ENCODE results near the gene SUMO2. TPM values are rescaled to one million over a fixed set of nuclear protein-coding genes. Genes with fewer than 3 reads are reported as not detected.

Gene SUMO2
- total and polyA plus RNA-seq, 10 of the 15 experiments (the other 5 are each of a cell fraction or from before 2014, with no cell fraction given): 163 to 803 (median 555) TPM

GRCh38 chr17:75132018-75133000, 50.5 kb downstream of the SUMO2 start (continued):
- TF ChIP-seq, protein P1, sequence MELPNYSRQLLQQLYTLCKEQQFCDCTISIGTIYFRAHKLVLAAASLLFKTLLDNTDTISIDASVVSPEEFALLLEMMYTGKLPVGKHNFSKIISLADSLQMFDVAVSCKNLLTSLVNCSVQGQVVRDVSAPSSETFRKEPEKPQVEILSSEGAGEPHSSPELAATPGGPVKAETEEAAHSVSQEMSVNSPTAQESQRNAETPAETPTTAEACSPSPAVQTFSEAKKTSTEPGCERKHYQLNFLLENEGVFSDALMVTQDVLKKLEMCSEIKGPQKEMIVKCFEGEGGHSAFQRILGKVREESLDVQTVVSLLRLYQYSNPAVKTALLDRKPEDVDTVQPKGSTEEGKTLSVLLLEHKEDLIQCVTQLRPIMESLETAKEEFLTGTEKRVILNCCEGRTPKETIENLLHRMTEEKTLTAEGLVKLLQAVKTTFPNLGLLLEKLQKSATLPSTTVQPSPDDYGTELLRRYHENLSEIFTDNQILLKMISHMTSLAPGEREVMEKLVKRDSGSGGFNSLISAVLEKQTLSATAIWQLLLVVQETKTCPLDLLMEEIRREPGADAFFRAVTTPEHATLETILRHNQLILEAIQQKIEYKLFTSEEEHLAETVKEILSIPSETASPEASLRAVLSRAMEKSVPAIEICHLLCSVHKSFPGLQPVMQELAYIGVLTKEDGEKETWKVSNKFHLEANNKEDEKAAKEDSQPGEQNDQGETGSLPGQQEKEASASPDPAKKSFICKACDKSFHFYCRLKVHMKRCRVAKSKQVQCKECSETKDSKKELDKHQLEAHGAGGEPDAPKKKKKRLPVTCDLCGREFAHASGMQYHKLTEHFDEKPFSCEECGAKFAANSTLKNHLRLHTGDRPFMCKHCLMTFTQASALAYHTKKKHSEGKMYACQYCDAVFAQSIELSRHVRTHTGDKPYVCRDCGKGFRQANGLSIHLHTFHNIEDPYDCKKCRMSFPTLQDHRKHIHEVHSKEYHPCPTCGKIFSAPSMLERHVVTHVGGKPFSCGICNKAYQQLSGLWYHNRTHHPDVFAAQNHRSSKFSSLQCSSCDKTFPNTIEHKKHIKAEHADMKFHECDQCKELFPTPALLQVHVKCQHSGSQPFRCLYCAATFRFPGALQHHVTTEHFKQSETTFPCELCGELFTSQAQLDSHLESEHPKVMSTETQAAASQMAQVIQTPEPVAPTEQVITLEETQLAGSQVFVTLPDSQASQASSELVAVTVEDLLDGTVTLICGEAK (IDR thresholded peaks at IDR 0.05; ENCODE audit: borderline replicate concordance): peak; percentile 60

DNA sequence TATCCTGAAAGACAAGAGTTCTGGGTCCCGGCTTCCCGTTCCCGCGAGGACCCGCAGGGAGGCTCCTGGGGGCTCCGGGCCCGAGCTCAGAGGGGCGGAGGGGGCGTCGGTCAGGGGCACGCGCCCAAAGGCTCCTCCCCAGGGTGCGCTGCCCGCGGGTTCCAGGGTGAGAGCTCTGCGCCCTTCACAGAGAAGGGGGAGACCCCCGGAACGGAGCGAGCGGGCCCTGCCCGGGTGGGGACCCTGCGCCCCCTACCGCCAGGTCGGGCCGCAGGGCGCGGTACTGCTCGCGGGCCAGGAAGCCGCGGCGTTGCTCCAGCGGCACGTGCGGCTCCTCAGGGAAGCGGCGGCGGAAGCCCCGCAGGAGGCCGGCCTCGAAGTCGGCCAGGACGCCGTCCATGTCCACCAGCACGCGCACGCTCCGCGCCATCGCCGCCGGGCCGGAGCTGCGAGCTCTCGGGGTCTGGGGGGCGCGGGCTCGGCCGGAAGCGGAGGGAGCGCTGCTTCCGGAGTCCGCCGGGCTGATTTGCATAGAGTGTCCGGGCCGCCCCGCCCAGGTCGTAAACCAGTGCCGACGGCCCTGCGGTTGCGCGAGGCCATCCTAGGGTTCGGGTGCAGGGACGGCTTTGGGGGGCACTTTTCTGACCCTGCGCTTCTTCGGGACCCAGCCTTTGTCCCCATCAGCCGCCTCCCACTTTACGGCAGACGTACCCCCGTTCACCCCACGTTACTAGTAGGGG, 51.3 kb downstream of the SUMO2 start, which contains the start of gene NT5C:
Gene NT5C (minus strand): TSS at position 465 of the 740 bp plus-strand sequence. CDS start 35 bp downstream, at position 430.
- intact Hi-C loops (cut with micrococcal nuclease; ENCODE audit: unreplicated experiment): loop anchor here (1.0 to 2.0 kb wide), 2 partner anchors 17 to 77 kb away; no protein-coding TSS in a partner anchor
- H4K20me1 ChIP-seq (ENCODE audit: control insufficient read depth, insufficient read depth): no peaks in the 10 kb centered on the region
- H3K4me2 ChIP-seq (ENCODE audit: control insufficient read depth, insufficient read depth): peak within 1 kb of the TSS; percentile 94
- H3K79me2 ChIP-seq (ENCODE audit: control insufficient read depth, insufficient read depth, low read length): peaks cover 21% of the 10 kb centered on the region
- ATAC-seq (peak; percentile 96), FAIRE-seq (peak; percentile 52), DNase-seq (ENCODE audit: low read depth, low spot score) (no peak)
- in situ Hi-C loops (cut with MboI): no loop called here
- peak within 1 kb of the TSS; percentile 74 for H3K4me3 ChIP-seq
- CTCF ChIA-PET: interaction anchor here (0.6 to 9.3 kb wide), 26 partner anchors 12 to 170 kb away, joined by 3 to 167 read pairs (median 4); partner anchors contain the start of gene NUP85
- H3K27me3 ChIP-seq (replicated peaks in 1 of 2; ENCODE audit: control insufficient read depth in 2 of 2, insufficient read depth in 2 of 2, low read length in 1 of 2): no peaks in the 10 kb centered on the region
- under 1% methylated on average over 65 of the region's 82 CpGs for WGBS (ENCODE audit: insufficient coverage, insufficient replicate concordance, low lambda C conversion rate, missing lambda C conversion rate)
- POLR2A ChIA-PET: interaction anchor here (0.5 to 6.2 kb wide), 13 partner anchors 8 to 137 kb away, joined by 3 to 53 read pairs (median 3); partner anchors contain the start of gene ARMC7
- RAD21 ChIA-PET (ENCODE audit: unreplicated experiment): interaction anchor here (0.5 to 4.7 kb wide), 14 partner anchors 14 to 170 kb away, joined by 3 to 70 read pairs (median 4); no protein-coding TSS in a partner anchor
- no peaks in the 10 kb centered on the region for H3K9me3 ChIP-seq (replicated peaks; ENCODE audit: control insufficient read depth, insufficient read depth, low read length)
- H3K4me1 ChIP-seq (ENCODE audit: control insufficient read depth, insufficient read depth, low read length): peaks cover 14% of the 10 kb centered on the region
- peak within 1 kb of the TSS; percentile 90 for H2AFZ ChIP-seq (ENCODE audit: control insufficient read depth, low read depth, low read length)
- BruUV-seq (replicated peaks): no TSS peak
- SMC1A ChIA-PET (ENCODE audit: uncharacterized antibody, unreplicated experiment): interaction anchor here (0.6 to 6.1 kb wide), 10 partner anchors 16 to 1360 kb away, joined by 3 to 77 read pairs (median 4); partner anchors contain the start of gene MRPL58
- peak within 1 kb of the TSS; percentile 75 for H3K9ac ChIP-seq (ENCODE audit: control insufficient read depth, insufficient read depth, low read length)
- H3K27ac ChIP-seq (ENCODE audit: control insufficient read depth, insufficient read depth): peak within 1 kb of the TSS; percentile 82
- H3K36me3 ChIP-seq (ENCODE audit: control insufficient read depth in 2 of 2, insufficient read depth in 2 of 2, low read length in 1 of 2): peaks cover 3 to 6% of the 10 kb centered on the region in 2 experiments; a peak in 3 of 4 replicates
- TF ChIP-seq KDM1A (IDR thresholded peaks at IDR 0.05; ENCODE audit: borderline replicate concordance) (no peak), KLF5 (IDR thresholded peaks at IDR 0.05; ENCODE audit: partially characterized antibody) (peak; percentile 66), PML (IDR thresholded peaks at IDR 0.05; ENCODE audit: low read length) (peak; percentile 63; the same call in 1 of the 2 replicates), DPF2 (IDR thresholded peaks at IDR 0.05) (peak; percentile 93), RAD21 (IDR thresholded peaks at IDR 0.05; ENCODE audit: insufficient read depth, low read depth, low read length) (peak; percentile 34; the same call in 1 of the 2 replicates), FOXK2 (IDR thresholded peaks at IDR 0.05) (no peak), BCL11A (IDR thresholded peaks at IDR 0.05; ENCODE audit: low read depth, low read length) (no peak), SMC3 (IDR thresholded peaks at IDR 0.05; ENCODE audit: borderline replicate concordance, low read length) (peak; percentile 15; the same call in 1 of the 2 replicates), BHLHE40 (IDR thresholded peaks at IDR 0.05; ENCODE audit: borderline replicate concordance in 1 of 2, low read depth in 2 of 2, low read length in 1 of 2) (peak; percentile 98 to 100), HCFC1 (IDR thresholded peaks at IDR 0.05; ENCODE audit: low read length) (no peak), EED (IDR thresholded peaks at IDR 0.05; ENCODE audit: low read depth) (peak; percentile 52; the same call in 1 of the 2 replicates)
